SK-N-SH (cell line): ENCODE data around the gene SRRM4.

Experiments used
- CTCF ChIP-seq: fragments of 200-600 bp; sonication (generic); IDR thresholded peaks from 2 replicates; pipeline ENCODE4 v1.6.1; 2017; ENCODE audit warnings: antibody characterized with exemption, mild to moderate bottlenecking, moderate library complexity
- EZH2phosphoT487 ChIP-seq: fragments of 200-600 bp; sonication (generic); IDR thresholded peaks from 2 replicates; pipeline ENCODE4 v1.6.1; 2017; ENCODE audit warnings: low read depth, mixed run types, mild to moderate bottlenecking, antibody characterized with exemption, moderate library complexity, borderline replicate concordance
- FOXM1 ChIP-seq: IDR thresholded peaks from 2 replicates; pipeline ENCODE4 v1.4.0; 2012; ENCODE audit warnings: low read depth, mild to moderate bottlenecking
- IRF3 ChIP-seq: fragments of 150-350 bp; IDR thresholded peaks from 2 replicates; pipeline ENCODE4 v1.6.1; 2016; ENCODE audit warnings: mild to moderate bottlenecking, low read depth, low read length
- JUND ChIP-seq: IDR thresholded peaks from 2 replicates; pipeline ENCODE4 v1.4.0; 2012
- PBX3 ChIP-seq: IDR thresholded peaks from 2 replicates; pipeline ENCODE4; 2012
- POLR2AphosphoS5 ChIP-seq: IDR thresholded peaks from 2 replicates; pipeline ENCODE4 v1.6.1; 2012; ENCODE audit warnings: low read depth, low read length
- RAD21 ChIP-seq: IDR thresholded peaks from 2 replicates; pipeline ENCODE4 v1.6.1; 2012; ENCODE audit warnings: mild to moderate bottlenecking, low read length
- RCOR1 ChIP-seq: fragments of 150-350 bp; IDR thresholded peaks from 2 replicates; pipeline ENCODE4 v1.6.1; 2017; ENCODE audit warnings: antibody characterized with exemption, low read length
- SIN3A ChIP-seq: IDR thresholded peaks from 2 replicates; pipeline ENCODE4 v1.6.1; 2012; ENCODE audit warnings: low read depth, mild to moderate bottlenecking, low read length, moderate library complexity, borderline replicate concordance
- TAF1 ChIP-seq: IDR thresholded peaks from 2 replicates; pipeline ENCODE4 v1.6.1; 2012; ENCODE audit warnings: low read depth, mild to moderate bottlenecking, low read length, moderate library complexity, borderline replicate concordance
- TF ChIP-seq, protein P1 (sequence below): fragments of 150-350 bp; IDR thresholded peaks from 2 replicates; pipeline ENCODE4 v1.6.1; 2017; ENCODE audit warnings: antibody characterized with exemption, low read length, low read depth, borderline replicate concordance
- TF ChIP-seq, protein P2 (sequence below): IDR thresholded peaks from 2 replicates; pipeline ENCODE4 v1.4.0; 2012; ENCODE audit warnings: low read depth

GRCh38 chr12:119145367-119145766, 164.0 kb downstream of the SRRM4 start:
- TF ChIP-seq CTCF (no peak), SIN3A (no peak), RCOR1 (no peak), TAF1 (no peak), PBX3 (no peak), FOXM1 (no peak), POLR2AphosphoS5 (no peak), EZH2phosphoT487 (no peak), RAD21 (no peak), IRF3 (no peak), JUND (no peak)
- TF ChIP-seq, protein P1, sequence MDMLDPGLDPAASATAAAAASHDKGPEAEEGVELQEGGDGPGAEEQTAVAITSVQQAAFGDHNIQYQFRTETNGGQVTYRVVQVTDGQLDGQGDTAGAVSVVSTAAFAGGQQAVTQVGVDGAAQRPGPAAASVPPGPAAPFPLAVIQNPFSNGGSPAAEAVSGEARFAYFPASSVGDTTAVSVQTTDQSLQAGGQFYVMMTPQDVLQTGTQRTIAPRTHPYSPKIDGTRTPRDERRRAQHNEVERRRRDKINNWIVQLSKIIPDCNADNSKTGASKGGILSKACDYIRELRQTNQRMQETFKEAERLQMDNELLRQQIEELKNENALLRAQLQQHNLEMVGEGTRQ, result no peak
- TF ChIP-seq, protein P2, sequence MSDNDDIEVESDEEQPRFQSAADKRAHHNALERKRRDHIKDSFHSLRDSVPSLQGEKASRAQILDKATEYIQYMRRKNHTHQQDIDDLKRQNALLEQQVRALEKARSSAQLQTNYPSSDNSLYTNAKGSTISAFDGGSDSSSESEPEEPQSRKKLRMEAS, result no peak
